Inflammatory macrophage (primary cell): ENCODE measurements around the gene TMEM266.
A peak's percentile ranks its signal among the peaks of the same experiment; 100 is the strongest.

Experiments
- DNase-seq, 2 donors: peaks; one replicate each; pipeline ENCODE4 v3.0.0-alpha.2; 2020 to 2022

The TMEM266 gene

DNA sequence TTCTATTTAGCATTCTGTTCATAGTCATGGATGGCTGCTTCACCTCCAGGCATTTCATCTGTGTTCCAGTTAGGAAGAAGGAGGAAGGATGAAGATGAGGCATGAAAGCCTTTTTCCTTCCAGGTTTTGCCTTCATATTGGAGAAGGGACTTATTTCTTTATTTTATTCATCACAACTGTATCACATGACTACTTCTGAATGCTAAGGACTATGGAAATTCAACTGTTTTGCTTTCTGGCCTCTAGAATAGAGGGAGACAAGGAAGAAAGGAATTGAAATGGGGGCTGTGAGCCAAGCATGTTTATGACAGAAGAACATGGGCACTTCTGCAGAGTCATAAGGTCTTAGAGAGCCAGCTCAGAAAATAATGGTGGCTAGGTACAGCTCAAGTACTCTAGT lies 10.4 kb downstream of the TMEM266 start:
- no peak for DNase-seq

DNA sequence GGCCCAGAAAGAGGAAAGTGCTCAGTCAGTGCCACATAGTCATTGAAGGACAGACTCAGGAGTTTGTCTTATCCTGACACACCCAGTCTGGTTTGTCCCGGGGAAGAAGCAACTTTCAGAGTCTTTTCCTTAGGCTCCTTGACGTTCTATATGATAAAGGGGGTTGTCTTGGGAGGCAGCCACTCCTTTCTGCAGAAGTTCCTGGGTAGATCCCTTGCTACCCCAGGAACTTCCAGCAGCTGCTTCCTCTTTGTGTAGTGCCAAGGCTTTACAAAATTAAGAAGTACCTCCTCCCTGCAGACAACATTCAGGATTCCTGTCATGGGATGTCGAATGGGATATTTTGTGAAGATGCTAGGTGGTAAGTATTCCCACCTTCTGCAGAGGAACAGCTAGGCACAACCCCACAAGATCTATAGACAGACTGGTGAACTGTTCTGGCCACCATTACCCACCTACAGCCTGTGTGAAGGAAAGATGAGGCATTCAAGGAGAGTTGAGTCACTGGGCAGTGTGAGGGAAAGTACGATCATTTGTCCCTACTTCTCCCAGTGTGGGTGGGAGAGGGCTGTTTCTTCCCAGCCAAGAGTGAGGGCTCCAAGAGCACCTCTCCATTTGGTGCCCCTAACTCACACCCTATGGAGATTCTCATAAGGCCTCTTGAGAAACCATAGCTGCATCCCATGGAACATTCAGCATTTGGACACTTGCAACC lies 11.3 kb downstream of the TMEM266 start:
- DNase-seq, result peak; percentile 30 to 48

- no peak for DNase-seq
Measured at GRCh38 chr15:76071806-76072205, 12.0 kb downstream of the TMEM266 start.

DNA sequence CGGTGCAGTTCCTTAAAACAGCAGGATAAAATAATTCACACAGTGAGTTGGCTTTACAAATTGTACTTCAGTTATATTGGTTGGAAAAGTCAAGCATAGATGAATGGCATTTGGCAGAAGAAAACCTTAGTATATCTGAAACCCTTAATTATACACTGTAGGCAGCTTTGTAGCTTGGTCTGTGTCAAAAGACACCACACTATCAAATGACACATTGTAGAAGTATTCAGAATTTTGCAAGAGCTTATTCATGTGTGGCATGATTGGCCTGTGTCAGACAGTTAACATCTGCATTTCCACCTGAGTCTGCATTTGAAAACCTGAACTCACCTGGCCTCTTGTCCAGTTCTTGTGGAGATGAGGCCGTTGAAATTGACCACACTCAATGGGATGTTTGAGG lies 13.8 kb downstream of the TMEM266 start:
- no peak for DNase-seq

DNA sequence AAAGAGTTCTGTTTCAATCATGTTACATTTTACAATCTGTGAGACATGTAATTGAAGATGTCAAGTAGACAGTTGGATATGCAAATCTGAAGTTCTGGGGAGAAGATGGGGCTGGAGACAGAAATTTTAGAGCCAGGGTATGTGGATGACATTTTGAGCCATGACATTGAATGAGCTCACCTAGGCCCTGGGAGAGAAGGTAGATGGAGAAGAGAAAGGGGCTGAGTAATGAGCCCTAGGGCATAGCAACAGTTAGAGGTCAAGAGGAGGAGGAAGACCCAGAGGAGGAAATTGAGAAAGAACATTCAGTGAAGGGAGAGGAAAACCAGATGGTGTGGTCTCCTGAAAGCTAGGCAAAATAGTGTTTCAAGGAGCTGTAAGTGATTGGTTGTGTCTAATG lies 15.3 kb downstream of the TMEM266 start:
- no peak for DNase-seq

GRCh38 chr15:76078285-76078877 lies 18.6 kb downstream of the TMEM266 start:
- DNase-seq, result peak; percentile 52 to 61

DNA sequence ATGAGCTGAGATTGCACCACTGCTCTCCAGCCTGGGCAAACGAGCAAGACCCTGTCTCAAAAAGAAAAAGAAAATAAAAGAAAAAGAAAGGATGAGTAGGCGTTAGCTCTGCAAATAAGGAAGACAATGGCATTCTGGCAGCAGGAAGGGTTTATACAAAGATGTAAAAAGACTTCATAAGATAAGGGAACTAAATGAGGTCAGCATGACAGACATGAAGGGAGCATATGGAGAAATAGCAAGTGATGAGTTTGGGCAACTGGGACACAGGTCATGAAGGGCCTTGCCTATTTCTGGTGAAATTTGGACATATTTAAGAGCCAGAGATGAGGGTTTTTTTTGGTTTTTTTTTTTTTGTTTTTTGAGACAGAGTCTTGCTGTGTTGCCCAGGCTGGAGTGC lies 24.5 kb downstream of the TMEM266 start:
- DNase-seq, result peak; percentile 84 to 89

DNA sequence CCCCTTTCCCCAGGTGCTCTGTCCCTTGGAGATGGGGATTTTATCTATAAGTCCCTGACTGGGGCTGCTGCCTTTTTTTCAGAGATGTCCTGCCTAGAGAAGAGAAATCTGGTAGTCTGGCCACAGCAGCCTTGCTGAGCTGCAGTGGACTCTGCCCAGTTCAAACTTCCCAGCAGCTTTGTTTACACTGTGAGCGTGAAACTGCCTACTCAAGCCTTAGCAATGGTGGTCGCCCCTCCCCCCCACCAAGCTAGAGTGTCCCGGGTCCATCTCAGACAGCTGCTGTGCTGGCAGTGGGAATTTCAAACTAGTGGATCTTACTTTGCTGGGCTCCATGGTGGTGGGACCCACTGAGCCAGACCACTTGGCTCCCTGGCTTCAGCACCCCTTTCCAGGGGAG lies 38.9 kb downstream of the TMEM266 start:
- no peak for DNase-seq

DNA sequence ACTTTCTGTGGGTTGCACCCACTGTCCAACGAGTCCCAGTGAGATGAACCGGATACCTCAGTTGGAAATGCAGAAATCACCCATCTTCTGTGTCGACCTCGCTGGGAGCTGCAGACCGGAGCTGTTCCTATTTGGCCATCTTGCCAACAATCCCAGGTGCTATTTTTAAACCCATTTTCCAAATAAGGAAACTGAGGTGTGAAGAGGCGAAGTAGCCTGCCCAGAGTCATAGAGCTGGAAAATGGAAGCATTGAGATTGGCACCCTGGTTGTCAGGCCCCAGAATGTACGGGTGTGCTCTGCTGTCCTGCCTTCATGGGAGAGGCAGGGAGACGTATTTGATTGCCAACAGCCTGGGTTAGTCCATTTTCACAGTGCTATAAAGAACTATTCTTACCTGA lies 39.6 kb downstream of the TMEM266 start:
- no peak for DNase-seq

DNA sequence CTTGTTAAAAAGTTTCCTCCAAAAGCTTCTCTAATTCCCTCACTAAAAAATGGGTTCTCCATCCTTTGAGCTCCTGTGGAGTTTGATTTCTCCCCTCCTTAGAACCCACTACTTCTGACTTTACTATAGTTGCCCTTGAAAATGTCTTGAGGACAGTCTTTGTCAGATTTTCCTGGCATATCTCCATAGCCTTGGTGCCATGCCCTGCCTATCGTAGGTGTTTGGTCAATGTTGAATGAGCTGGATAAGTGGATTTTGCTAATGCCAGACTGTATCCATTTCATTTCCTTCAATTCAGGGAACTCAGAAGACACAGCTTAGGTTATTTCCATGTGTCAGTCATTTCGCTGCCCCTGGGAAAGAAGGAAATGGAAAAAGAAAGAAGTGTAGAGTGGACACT lies 40.6 kb downstream of the TMEM266 start:
- DNase-seq, result no peak

GRCh38 chr15:76101655-76102054 lies 41.9 kb downstream of the TMEM266 start:
- no peak for DNase-seq

- DNase-seq, result no peak
Measured at GRCh38 chr15:76105391-76105790, 45.6 kb downstream of the TMEM266 start.

- no peak for DNase-seq
Measured at GRCh38 chr15:76105911-76106310, 46.1 kb downstream of the TMEM266 start.

GRCh38 chr15:76107169-76107568 lies 47.4 kb downstream of the TMEM266 start:
- no peak for DNase-seq

- DNase-seq, result no peak
Measured at GRCh38 chr15:76108021-76108723, 48.4 kb downstream of the TMEM266 start.

DNA sequence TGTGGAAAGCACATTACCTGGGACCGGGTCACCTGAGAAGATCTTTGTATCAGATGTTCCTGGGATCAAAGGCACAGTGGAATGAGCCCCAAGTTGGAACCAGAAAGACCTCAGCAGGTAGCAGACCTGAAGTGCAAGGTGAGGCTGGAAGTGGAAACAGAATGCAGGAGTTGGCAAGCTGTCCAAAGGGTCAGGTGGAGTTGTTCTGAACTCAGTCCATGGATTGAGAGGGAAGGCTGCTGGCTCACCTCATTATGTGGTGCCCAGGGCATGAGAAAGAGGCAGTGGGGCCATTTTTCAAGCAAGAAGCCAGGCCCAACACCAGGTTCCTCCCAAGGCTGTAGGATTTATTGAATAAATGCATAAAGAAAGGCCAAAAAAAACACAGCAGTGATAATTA lies 49.3 kb downstream of the TMEM266 start:
- no peak for DNase-seq

DNA sequence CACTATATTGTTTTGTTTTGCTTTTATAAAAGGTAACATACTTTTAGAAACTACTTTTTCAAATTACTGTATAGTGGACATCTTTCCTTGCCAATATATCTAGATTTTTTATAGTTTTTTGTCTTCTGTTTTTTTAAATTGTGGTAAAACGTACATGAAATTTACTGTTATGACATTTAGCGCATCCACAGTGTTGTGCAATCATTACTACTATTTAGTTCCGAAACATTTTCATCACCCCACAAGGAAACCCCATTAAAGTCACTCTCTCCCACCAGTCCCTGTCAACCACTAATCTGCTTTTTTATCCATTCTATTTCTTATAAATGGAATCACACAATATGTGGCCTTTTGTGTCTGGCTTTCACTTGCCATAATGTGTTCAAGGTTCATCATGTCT lies 54.8 kb downstream of the TMEM266 start:
- peak in 1 of 2 donors; percentile 19 for DNase-seq

DNA sequence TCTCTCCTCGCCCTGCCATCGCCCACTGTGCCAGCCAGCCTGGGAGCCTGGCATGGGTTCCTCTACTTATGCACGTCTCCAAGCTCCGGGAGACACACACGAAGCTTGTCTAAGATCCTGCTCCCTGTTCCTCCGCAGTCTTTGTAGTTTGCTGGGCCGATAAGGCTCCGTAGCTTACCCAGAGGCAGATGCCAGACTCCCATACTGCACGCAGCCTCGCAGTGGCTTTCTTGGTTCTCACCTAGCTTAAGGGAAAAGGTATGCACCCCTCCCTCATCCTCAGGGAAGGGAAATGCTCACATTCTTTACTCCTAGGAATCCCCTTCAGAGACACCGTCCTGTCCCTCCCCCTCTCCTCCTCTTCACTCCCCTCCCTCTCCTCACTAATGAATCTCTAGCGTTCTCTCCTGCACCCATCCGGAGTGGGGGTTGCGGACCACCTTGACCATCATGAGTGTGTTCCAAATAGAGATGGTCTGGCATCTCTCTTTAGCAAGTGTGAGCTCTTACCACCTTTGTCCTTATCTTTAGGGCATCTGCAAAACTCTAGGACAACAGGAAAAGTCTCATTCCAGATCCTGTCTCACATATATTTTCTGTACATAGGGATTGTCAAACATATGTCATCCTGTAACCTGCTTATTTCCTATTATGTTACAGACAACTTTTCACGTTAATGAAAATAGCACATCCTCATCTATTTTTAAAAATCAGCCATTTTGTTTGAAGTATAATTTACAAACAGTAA lies 56.5 kb downstream of the TMEM266 start:
- DNase-seq, result no peak

GRCh38 chr15:76117181-76117580 lies 57.4 kb downstream of the TMEM266 start:
- no peak for DNase-seq

- DNase-seq, result no peak
Measured at GRCh38 chr15:76118767-76119166, 59.0 kb downstream of the TMEM266 start.

DNA sequence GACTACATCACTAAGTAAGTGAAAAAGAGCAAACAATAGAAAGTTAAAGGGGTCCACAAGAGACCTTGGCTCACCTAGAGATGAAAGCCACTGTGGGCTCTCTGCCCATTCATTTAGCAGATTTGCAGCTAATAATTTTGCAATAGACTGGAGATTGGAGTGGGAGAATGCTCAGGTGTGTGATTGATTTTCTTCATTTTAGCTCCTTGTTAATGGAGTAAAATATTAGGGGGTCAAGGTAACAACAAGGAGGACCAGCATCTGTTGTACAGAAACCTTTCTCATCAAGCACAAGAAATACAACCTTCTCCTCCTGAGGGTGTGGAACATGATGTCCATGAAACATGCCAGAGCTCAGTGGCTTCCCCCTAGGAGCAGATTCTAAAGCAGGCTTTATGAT lies 63.2 kb downstream of the TMEM266 start:
- DNase-seq, result no peak

DNA sequence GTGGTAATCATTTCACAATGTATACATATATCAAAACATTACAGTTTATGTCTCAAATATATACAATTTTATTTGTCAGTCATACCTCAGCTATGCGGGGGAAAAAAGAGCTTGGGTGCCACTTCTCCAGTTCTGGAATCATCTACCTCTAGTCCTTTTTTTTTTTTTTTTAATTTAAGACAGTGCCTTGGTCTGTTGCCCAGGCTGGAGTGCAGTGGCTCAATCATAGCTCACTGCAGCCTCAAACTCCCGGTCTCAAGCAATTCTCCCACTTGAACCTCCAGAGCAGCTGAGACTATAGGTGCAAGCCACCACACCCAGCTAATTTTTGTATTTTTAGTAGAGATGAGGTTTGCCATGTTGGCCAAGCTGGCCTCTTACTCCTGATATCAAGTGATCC lies 67.4 kb downstream of the TMEM266 start:
- no peak for DNase-seq

DNA sequence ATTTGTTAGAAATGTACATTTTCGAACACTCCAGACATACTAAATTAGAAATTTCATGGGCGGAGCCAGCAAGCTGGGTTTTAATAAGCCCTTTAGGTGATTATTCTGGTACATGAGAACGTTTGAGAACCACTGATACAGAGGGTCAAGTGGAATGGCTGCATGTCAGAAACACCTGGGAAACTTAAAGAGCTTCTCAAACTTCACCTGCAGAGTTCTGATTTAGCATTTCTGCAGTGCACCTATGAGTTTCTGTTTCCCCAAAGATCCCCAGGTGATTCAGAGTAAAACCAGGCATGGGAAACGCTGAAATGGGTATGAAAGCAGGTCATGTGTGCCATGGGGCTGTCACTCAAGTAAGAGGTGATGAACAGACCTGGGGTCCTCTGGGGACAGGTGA lies 68.1 kb downstream of the TMEM266 start:
- DNase-seq, result no peak
